Jurkat, Clone E6-1 (cell line): ENCODE measurements around the gene FSD2. TPM values are rescaled to one million over a fixed set of nuclear protein-coding genes. Genes with fewer than 3 reads are reported as not detected.
A peak's percentile ranks its signal among the peaks of the same experiment; 100 is the strongest.

Source experiments
- DNase-seq: peaks from one replicate; pipeline ENCODE4 v3.0.0-alpha.2; 2011; ENCODE audit warnings: low read depth, low spot score
- H3K4me3 ChIP-seq: 2 replicates; pipeline ENCODE4 v1.5.1; 2011; ENCODE audit warnings: mild to moderate bottlenecking, low read length, control low read depth, moderate library complexity
- polyA plus RNA-seq: library from polyadenylated mRNA; unstranded; fragments of >200 nt; gene quantifications from one replicate; pipeline ENCODE4 v1.2.1, GENCODE V29; 2012; ENCODE audit warnings: missing spikeins; ENCODE audit not compliant: insufficient read length, insufficient read depth

The FSD2 gene
- polyA plus RNA-seq = not detected

GRCh38 chr15:82805994-82806406 lies at the start of gene FSD2:
FSD2 (minus strand) TSS chr15:82806069; CDS start chr15:82787390, 18,679 bp downstream.
- no peak for DNase-seq
- H3K4me3 ChIP-seq = no peak within 1 kb of the TSS

- H3K4me3 ChIP-seq = no peak overlapping the region
- DNase-seq = no peak
Measured at GRCh38 chr15:82854554-82854953, 48.7 kb upstream of the FSD2 start.

- peak overlapping the region; percentile 15 for H3K4me3 ChIP-seq
- peak; percentile 86 for DNase-seq
Measured at GRCh38 chr15:82852941-82853561, 47.2 kb upstream of the FSD2 start.

GRCh38 chr15:82851981-82852511 lies 46.2 kb upstream of the FSD2 start:
- no peak for DNase-seq
- no peak overlapping the region for H3K4me3 ChIP-seq

- H3K4me3 ChIP-seq = no peak overlapping the region
- DNase-seq = no peak
Measured at GRCh38 chr15:82851306-82851850, 45.5 kb upstream of the FSD2 start.

GRCh38 chr15:82850731-82851130 lies 44.9 kb upstream of the FSD2 start:
- H3K4me3 ChIP-seq = no peak overlapping the region

GRCh38 chr15:82849556-82850512 lies 44.0 kb upstream of the FSD2 start:
- peak; percentile 79 for DNase-seq
- H3K4me3 ChIP-seq = no peak overlapping the region

More at GRCh38 chr15:82850731-82851130, 44.9 kb upstream of the FSD2 start:
- peak; percentile 78 for DNase-seq

- H3K4me3 ChIP-seq = no peak overlapping the region
- DNase-seq = no peak
Measured at GRCh38 chr15:82848241-82848993, 42.5 kb upstream of the FSD2 start.

GRCh38 chr15:82847703-82848102 lies 41.8 kb upstream of the FSD2 start:
- DNase-seq = no peak
- H3K4me3 ChIP-seq = no peak overlapping the region

- no peak overlapping the region for H3K4me3 ChIP-seq
- no peak for DNase-seq
Measured at GRCh38 chr15:82846621-82847020, 40.8 kb upstream of the FSD2 start.

- no peak overlapping the region for H3K4me3 ChIP-seq
- DNase-seq = no peak
Measured at GRCh38 chr15:82845686-82846085, 39.8 kb upstream of the FSD2 start.

GRCh38 chr15:82843566-82843965 lies 37.7 kb upstream of the FSD2 start:
- no peak overlapping the region for H3K4me3 ChIP-seq
- DNase-seq = no peak

GRCh38 chr15:82840166-82840565 lies 34.3 kb upstream of the FSD2 start:
- no peak for DNase-seq
- no peak overlapping the region for H3K4me3 ChIP-seq

- no peak for DNase-seq
- no peak overlapping the region for H3K4me3 ChIP-seq
Measured at GRCh38 chr15:82839136-82839535, 33.3 kb upstream of the FSD2 start.

GRCh38 chr15:82838096-82838735 lies 32.3 kb upstream of the FSD2 start:
- no peak overlapping the region for H3K4me3 ChIP-seq
- no peak for DNase-seq

- DNase-seq = no peak
- H3K4me3 ChIP-seq = no peak overlapping the region
Measured at GRCh38 chr15:82835391-82835917, 29.6 kb upstream of the FSD2 start.

GRCh38 chr15:82833362-82833682 lies 27.5 kb upstream of the FSD2 start:
- H3K4me3 ChIP-seq = no peak overlapping the region
- no peak for DNase-seq

- peak; percentile 87 for DNase-seq
- H3K4me3 ChIP-seq = peak overlapping the region; percentile 1
Measured at GRCh38 chr15:82832601-82833361, 26.9 kb upstream of the FSD2 start.
